ENCODE measurements around the gene PHAF1.

PHAF1 gene

GRCh38 chr16:67150833-67151396 lies 41.2 kb downstream of the PHAF1 start, which contains the start of gene B3GNT9:
B3GNT9 (minus strand) TSS chr16:67150998; CDS start chr16:67150485, 513 bp downstream.
- Histone ChIP-seq H3K27me3 (ENCODE audit: control insufficient read depth in 1 of 2, insufficient read depth in 1 of 2, low read length in 2 of 2) (peaks cover 0 to 25% of the 10 kb centered on the region in 2 experiments), H2AK5ac (ENCODE audit: low read length, severe bottlenecking) (peak within 1 kb of the TSS; percentile 66), H2BK120ac (ENCODE audit: low read depth, low read length) (peak within 1 kb of the TSS; percentile 94), H2BK12ac (ENCODE audit: low read length in 2 of 2) (peak within 1 kb of the TSS; percentile 25 to 39), H3K4me1 (ENCODE audit: control insufficient read depth, insufficient read depth, low read depth, low read length) (peaks cover 38% of the 10 kb centered on the region), H3K18ac (ENCODE audit: low read depth in 1 of 2, low read length in 2 of 2) (peak within 1 kb of the TSS; percentile 72 to 98), H3K4ac (ENCODE audit: low read depth in 1 of 2, low read length in 2 of 2) (peak within 1 kb of the TSS; percentile 88 to 91), H3K14ac (ENCODE audit: low read length in 2 of 2) (peak within 1 kb of the TSS in 1 of 2 experiments; percentile 69), H4K8ac (ENCODE audit: low read length) (peak within 1 kb of the TSS; percentile 99), H3K27ac (ENCODE audit: low read length, poor library complexity, severe bottlenecking) (no peak within 1 kb of the TSS), H3K4me2 (ENCODE audit: low read length, poor library complexity, severe bottlenecking) (peak within 1 kb of the TSS; percentile 82), H3K9me3 (ENCODE audit: control insufficient read depth, low read length) (no peaks in the 10 kb centered on the region), H2AFZ (ENCODE audit: low read depth, low read length) (peak within 1 kb of the TSS; percentile 16), H2BK15ac (ENCODE audit: low read depth, poor library complexity, severe bottlenecking) (peak within 1 kb of the TSS; percentile 71), H3K23ac (ENCODE audit: low read length in 2 of 2) (peak within 1 kb of the TSS in 1 of 2 experiments; percentile 91), H3K4me3 (ENCODE audit: insufficient read depth in 1 of 2, low read depth in 1 of 2, low read length in 2 of 2) (peak within 1 kb of the TSS; percentile 60 to 81), H2BK5ac (ENCODE audit: low read depth, low read length, poor library complexity, severe bottlenecking) (no peak within 1 kb of the TSS), H3K36me3 (ENCODE audit: control insufficient read depth in 1 of 2, insufficient read depth in 2 of 2, low read depth in 1 of 2, low read length in 2 of 2) (peaks cover 39 to 44% of the 10 kb centered on the region in 2 experiments), H3K79me1 (replicated peaks; ENCODE audit: low read length, poor library complexity, severe bottlenecking) (peaks cover 13% of the 10 kb centered on the region), H3K9ac (ENCODE audit: low read length) (peak within 1 kb of the TSS; percentile 94), H4K91ac (ENCODE audit: low read length) (peak within 1 kb of the TSS; percentile 95)
- WGBS: 2% methylated on average over 34 of the region's 34 CpGs
- peak; percentile 84 for DNase-seq

GRCh38 chr16:67151431-67152097 lies 41.8 kb downstream of the PHAF1 start:
- Histone ChIP-seq H4K8ac (ENCODE audit: low read length) (peak overlapping the region; percentile 89), H3K9ac (ENCODE audit: low read length) (peak overlapping the region; percentile 94), H3K27ac (ENCODE audit: low read length, poor library complexity, severe bottlenecking) (no peak overlapping the region), H2AK5ac (ENCODE audit: low read length, severe bottlenecking) (peak overlapping the region; percentile 66), H2AFZ (ENCODE audit: low read depth, low read length) (no peak overlapping the region), H2BK12ac (ENCODE audit: low read length in 2 of 2) (peak overlapping the region in 1 of 2 experiments; percentile 16), H2BK5ac (ENCODE audit: low read depth, low read length, poor library complexity, severe bottlenecking) (no peak overlapping the region), H3K14ac (ENCODE audit: low read length in 2 of 2) (peak overlapping the region in 1 of 2 experiments; percentile 30), H2BK15ac (ENCODE audit: low read depth, poor library complexity, severe bottlenecking) (peak overlapping the region; percentile 6), H3K4me1 (ENCODE audit: control insufficient read depth, insufficient read depth, low read depth, low read length) (peaks cover 44% of the 10 kb centered on the region), H3K9me3 (ENCODE audit: control insufficient read depth, low read length) (no peaks in the 10 kb centered on the region), H3K18ac (ENCODE audit: low read depth in 1 of 2, low read length in 2 of 2) (peak overlapping the region in 1 of 2 experiments; percentile 72), H3K36me3 (ENCODE audit: control insufficient read depth in 1 of 2, insufficient read depth in 2 of 2, low read depth in 1 of 2, low read length in 2 of 2) (peaks cover 33 to 37% of the 10 kb centered on the region in 2 experiments), H3K79me1 (replicated peaks; ENCODE audit: low read length, poor library complexity, severe bottlenecking) (peaks cover 16% of the 10 kb centered on the region), H4K91ac (ENCODE audit: low read length) (peak overlapping the region; percentile 95), H3K4ac (ENCODE audit: low read depth in 1 of 2, low read length in 2 of 2) (peak overlapping the region in 1 of 2 experiments; percentile 22), H3K4me3 (ENCODE audit: insufficient read depth in 1 of 2, low read depth in 1 of 2, low read length in 2 of 2) (peak overlapping the region in 1 of 2 experiments; percentile 81), H3K23ac (ENCODE audit: low read length in 2 of 2) (no peak overlapping the region), H3K4me2 (ENCODE audit: low read length, poor library complexity, severe bottlenecking) (no peak overlapping the region), H3K27me3 (ENCODE audit: control insufficient read depth in 1 of 2, insufficient read depth in 1 of 2, low read length in 2 of 2) (peaks cover 0 to 32% of the 10 kb centered on the region in 2 experiments), H2BK120ac (ENCODE audit: low read depth, low read length) (peak overlapping the region; percentile 2)
- peak; percentile 24 for DNase-seq
- WGBS: 71% methylated on average over 8 of the region's 8 CpGs

- peaks cover 0 to 40% of the 10 kb centered on the region in 2 experiments for H3K27me3 ChIP-seq (ENCODE audit: control insufficient read depth in 1 of 2, insufficient read depth in 1 of 2, low read length in 2 of 2)
- H3K27ac ChIP-seq (ENCODE audit: low read length, poor library complexity, severe bottlenecking): no peak overlapping the region
- H4K91ac ChIP-seq (ENCODE audit: low read length): no peak overlapping the region
- H3K9ac ChIP-seq (ENCODE audit: low read length): no peak overlapping the region
- 25% methylated on average over 39 of the region's 61 CpGs for WGBS
- no peak overlapping the region for H2BK5ac ChIP-seq (ENCODE audit: low read depth, low read length, poor library complexity, severe bottlenecking)
- H2BK15ac ChIP-seq (ENCODE audit: low read depth, poor library complexity, severe bottlenecking): no peak overlapping the region
- H3K4me2 ChIP-seq (ENCODE audit: low read length, poor library complexity, severe bottlenecking): peak overlapping the region; percentile 76
- no peak overlapping the region for H3K23ac ChIP-seq (ENCODE audit: low read length in 2 of 2)
- H3K4me3 ChIP-seq (ENCODE audit: insufficient read depth in 1 of 2, low read depth in 1 of 2, low read length in 2 of 2): no peak overlapping the region
- H3K36me3 ChIP-seq (ENCODE audit: control insufficient read depth in 1 of 2, insufficient read depth in 2 of 2, low read depth in 1 of 2, low read length in 2 of 2): peaks cover 3 to 7% of the 10 kb centered on the region in 2 experiments
- no peak overlapping the region for H2AFZ ChIP-seq (ENCODE audit: low read depth, low read length)
- peaks cover 41% of the 10 kb centered on the region for H3K4me1 ChIP-seq (ENCODE audit: control insufficient read depth, insufficient read depth, low read depth, low read length)
- H3K79me1 ChIP-seq (replicated peaks; ENCODE audit: low read length, poor library complexity, severe bottlenecking): peaks cover 13% of the 10 kb centered on the region
- H3K9me3 ChIP-seq (ENCODE audit: control insufficient read depth, low read length): no peaks in the 10 kb centered on the region
- no peak overlapping the region for H2BK120ac ChIP-seq (ENCODE audit: low read depth, low read length)
- no peak overlapping the region for H2AK5ac ChIP-seq (ENCODE audit: low read length, severe bottlenecking)
- DNase-seq: no peak
- H2BK12ac ChIP-seq (ENCODE audit: low read length in 2 of 2): no peak overlapping the region
- H3K18ac ChIP-seq (ENCODE audit: low read depth in 1 of 2, low read length in 2 of 2): no peak overlapping the region
- H3K4ac ChIP-seq (ENCODE audit: low read depth in 1 of 2, low read length in 2 of 2): no peak overlapping the region
- peak overlapping the region; percentile 4 for H4K8ac ChIP-seq (ENCODE audit: low read length)
- H3K14ac ChIP-seq (ENCODE audit: low read length in 2 of 2): peak overlapping the region in 1 of 2 experiments; percentile 71
These were observed 45.0 kb downstream of the PHAF1 start for GRCh38 chr16:67154578-67155294.
